Astrocyte (in vitro differentiated cells and primary cell): ENCODE results near the gene GIT2.

Experiments used
- CTCF ChIP-seq: IDR thresholded peaks from 2 replicates; pipeline ENCODE4 v1.5.1; 2011; ENCODE audit warnings: low read depth, mild to moderate bottlenecking, inconsistent platforms, low read length, moderate library complexity; ENCODE audit not compliant: insufficient read depth
- EZH2 ChIP-seq: IDR thresholded peaks from 2 replicates; pipeline ENCODE4 v1.6.1; 2012; ENCODE audit warnings: mild to moderate bottlenecking, low read length, inconsistent platforms; ENCODE audit not compliant: insufficient read depth

GRCh38 chr12:109921982-109922381, 74.2 kb downstream of the GIT2 start:
- TF ChIP-seq CTCF: no peak
- TF ChIP-seq EZH2: no peak
